CD14-positive monocyte (primary cell): Measurements from ENCODE around the gene TMEM178B. TPM values are rescaled to one million over a fixed set of nuclear protein-coding genes. Genes with fewer than 3 reads are reported as not detected.

Experiments used
- DNase-seq, 3 donors: peaks; one replicate each; pipeline ENCODE4 v3.0.0-alpha.2; 2011 to 2022
- H2AFZ ChIP-seq: 2 replicates; pipeline ENCODE4 v1.6.0; 2012; ENCODE audit warnings: mild to moderate bottlenecking, low read depth, low read length, inconsistent platforms; ENCODE audit not compliant: insufficient read depth, poor library complexity, severe bottlenecking
- H3K27ac ChIP-seq, 2 donors: 1 replicate in 1 of 2; 2 replicates in 1 of 2; pipeline ENCODE4 v1.5.1; 2012 to 2013; ENCODE audit warnings: low read length in 2 of 2, control low read depth in 1 of 2, inconsistent platforms in 1 of 2, low read depth in 1 of 2, mild to moderate bottlenecking in 1 of 2
- H3K27me3 ChIP-seq, 2 donors: one replicate each; pipeline versions ENCODE4 v1.6.0 to v1.6.1; 2011 to 2013; ENCODE audit warnings: low read length in 2 of 2; ENCODE audit not compliant: control insufficient read depth in 2 of 2, insufficient read depth in 2 of 2
- H3K36me3 ChIP-seq, 2 donors: replicated peaks in 1 of 2; 1 replicate in 1 of 2; 2 replicates in 1 of 2; pipeline versions ENCODE4 v1.5.1 to v1.6.1; 2012 to 2013; ENCODE audit warnings: low read length in 2 of 2, control low read depth in 1 of 2, inconsistent platforms in 1 of 2, mild to moderate bottlenecking in 1 of 2; ENCODE audit not compliant: insufficient read depth in 2 of 2, control insufficient read depth in 1 of 2
- H3K4me1 ChIP-seq, 2 donors: 1 replicate in 1 of 2; 2 replicates in 1 of 2; pipeline versions ENCODE4 v1.5.1 to v1.6.1; 2012 to 2013; ENCODE audit warnings: low read length in 2 of 2, control low read depth in 1 of 2, inconsistent platforms in 1 of 2, mild to moderate bottlenecking in 1 of 2, moderate library complexity in 1 of 2; ENCODE audit not compliant: insufficient read depth in 2 of 2, control insufficient read depth in 1 of 2
- H3K4me2 ChIP-seq: replicated peaks from 2 replicates; pipeline ENCODE3; 2012; ENCODE audit warnings: low read length, moderate library complexity, mild to moderate bottlenecking; ENCODE audit not compliant: poor library complexity, severe bottlenecking; ENCODE audit errors: extremely low read depth
- H3K4me3 ChIP-seq, 3 experiments: fragments of 200-600 bp in 1 of 3; sonication (generic) in 1 of 3; replicated peaks in 1 of 3; 1 replicate in 2 of 3; 2 replicates in 1 of 3; pipeline ENCODE4 v1.5.1; 2011 to 2013; ENCODE audit warnings: low read length in 3 of 3, mild to moderate bottlenecking in 3 of 3, control low read depth in 2 of 3, low read depth in 2 of 3, inconsistent platforms in 1 of 3, moderate library complexity in 1 of 3
- H3K79me2 ChIP-seq: 2 replicates; pipeline ENCODE4 v1.6.0; 2012; ENCODE audit warnings: mild to moderate bottlenecking, control low read depth, inconsistent platforms, low read length, moderate library complexity; ENCODE audit not compliant: insufficient read depth
- H3K9ac ChIP-seq: 2 replicates; pipeline ENCODE4 v1.6.0; 2017; ENCODE audit warnings: low read length, mild to moderate bottlenecking; ENCODE audit not compliant: insufficient read depth, poor library complexity, severe bottlenecking
- H3K9me3 ChIP-seq, 2 donors: replicated peaks in 1 of 2; 1 replicate in 1 of 2; 2 replicates in 1 of 2; pipeline versions ENCODE4 v1.5.1 to v1.6.1; 2012 to 2013; ENCODE audit warnings: low read length in 2 of 2, control low read depth in 1 of 2; ENCODE audit not compliant: control insufficient read depth in 1 of 2, insufficient read depth in 1 of 2
- H4K20me1 ChIP-seq: 2 replicates; pipeline ENCODE4 v1.6.0; 2012; ENCODE audit warnings: mild to moderate bottlenecking, low read length, control low read depth, moderate library complexity; ENCODE audit not compliant: insufficient read depth
- H3K27ac Mint-ChIP-seq, 7 donors: one replicate each; pipeline ENCODE4 v1.8.0; 2020; ENCODE audit warnings: mild to moderate bottlenecking in 7 of 7, mixed read lengths in 7 of 7, moderate library complexity in 6 of 7, inconsistent platforms in 2 of 7
- H3K27me3 Mint-ChIP-seq, 3 donors: one replicate each; pipeline ENCODE4 v1.8.0; 2021 to 2022; ENCODE audit warnings: low read depth in 3 of 3, mild to moderate bottlenecking in 3 of 3, mixed read lengths in 3 of 3, moderate library complexity in 3 of 3, inconsistent platforms in 1 of 3
- H3K36me3 Mint-ChIP-seq, 2 donors: one replicate each; pipeline ENCODE4 v1.8.0; 2020; ENCODE audit warnings: mixed read lengths in 2 of 2, inconsistent platforms in 1 of 2, mild to moderate bottlenecking in 1 of 2
- H3K4me1 Mint-ChIP-seq: one replicate; pipeline ENCODE4 v1.8.0; 2020; ENCODE audit warnings: mild to moderate bottlenecking, mixed read lengths
- H3K4me3 Mint-ChIP-seq, 2 donors: one replicate each; pipeline ENCODE4 v1.8.0; 2020; ENCODE audit warnings: mild to moderate bottlenecking in 2 of 2, mixed read lengths in 2 of 2, moderate library complexity in 1 of 2
- H3K9me3 Mint-ChIP-seq, 7 donors: one replicate each; pipeline ENCODE4 v1.8.0; 2020 to 2022; ENCODE audit warnings: mixed read lengths in 7 of 7, mild to moderate bottlenecking in 6 of 7, moderate library complexity in 6 of 7, inconsistent platforms in 2 of 7
- WGBS: methylation state at CpG from one replicate; pipeline ENCODE4 v1.1.5; 2013; ENCODE audit warnings: missing lambda C conversion rate; ENCODE audit not compliant: insufficient coverage; 5-methylcytosine and 5-hydroxymethylcytosine counted together
- intact Hi-C, 2 donors: fragments of 100-400 bp; cut with micrococcal nuclease; formaldehyde crosslinking; loops; one replicate each; pipeline versions ENCODE4 v1.15.0 to v1.15.1; 2023
- polyA plus RNA-seq, 3 donors: library from polyadenylated mRNA; depleted of rRNA in 1 of 3; unstranded in 2 of 3; stranded (reverse) in 1 of 3; fragments of 300-500 nt in 2 of 3; fragments of >200 nt in 1 of 3; fragmentation: Illumina TruSeq in 2 of 3; gene quantifications; 1 replicate in 2 of 3; 2 replicates in 1 of 3; pipeline ENCODE4 v1.2.3, GENCODE V29; 2012 to 2021
- TF ChIP-seq, protein P1 (sequence below): fragments of 200-600 bp; IDR thresholded peaks from one replicate; pipeline ENCODE4 v1.8.0; 2022; ENCODE audit warnings: antibody characterized with exemption, mild to moderate bottlenecking

TMEM178B gene
- polyA plus RNA-seq, 3 donors, result not detected

DNA sequence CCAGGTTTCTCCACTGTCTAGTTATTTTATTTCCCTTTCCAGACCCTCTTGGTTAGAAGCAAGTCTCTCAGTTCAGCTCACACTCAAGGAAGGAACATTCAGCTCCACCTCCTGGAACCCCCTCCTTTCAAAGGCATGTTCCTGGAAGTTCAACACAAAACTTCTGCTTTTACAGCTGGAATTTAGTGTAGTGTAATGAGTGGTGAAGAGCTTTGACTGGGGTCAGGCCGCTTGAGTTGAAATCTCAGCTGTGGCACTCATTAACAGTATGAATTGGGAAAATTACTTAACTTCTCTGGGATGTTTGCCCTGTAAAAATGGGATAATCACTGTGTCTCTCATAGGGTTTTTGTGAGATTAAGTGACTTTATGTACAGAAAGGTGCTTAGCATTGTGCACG lies 91.7 kb downstream of the TMEM178B start:
- Histone ChIP-seq H3K27me3 (peaks cover 0 to 2% of the 10 kb centered on the region in 2 donors), H3K9ac (no peak overlapping the region), H3K79me2 (no peaks in the 10 kb centered on the region), H3K36me3 (no peaks in the 10 kb centered on the region), H3K4me3 (no peak overlapping the region), H4K20me1 (no peaks in the 10 kb centered on the region), H3K4me1 (no peaks in the 10 kb centered on the region), H3K27ac (no peak overlapping the region), H3K9me3 (no peaks in the 10 kb centered on the region), H3K4me2 (no peak overlapping the region), H2AFZ (no peak overlapping the region)
- WGBS, result 33% methylated on average over 1 of the region's 2 CpGs
- no peaks in the 10 kb centered on the region for H3K36me3 Mint-ChIP-seq
- TF ChIP-seq, protein P1, sequence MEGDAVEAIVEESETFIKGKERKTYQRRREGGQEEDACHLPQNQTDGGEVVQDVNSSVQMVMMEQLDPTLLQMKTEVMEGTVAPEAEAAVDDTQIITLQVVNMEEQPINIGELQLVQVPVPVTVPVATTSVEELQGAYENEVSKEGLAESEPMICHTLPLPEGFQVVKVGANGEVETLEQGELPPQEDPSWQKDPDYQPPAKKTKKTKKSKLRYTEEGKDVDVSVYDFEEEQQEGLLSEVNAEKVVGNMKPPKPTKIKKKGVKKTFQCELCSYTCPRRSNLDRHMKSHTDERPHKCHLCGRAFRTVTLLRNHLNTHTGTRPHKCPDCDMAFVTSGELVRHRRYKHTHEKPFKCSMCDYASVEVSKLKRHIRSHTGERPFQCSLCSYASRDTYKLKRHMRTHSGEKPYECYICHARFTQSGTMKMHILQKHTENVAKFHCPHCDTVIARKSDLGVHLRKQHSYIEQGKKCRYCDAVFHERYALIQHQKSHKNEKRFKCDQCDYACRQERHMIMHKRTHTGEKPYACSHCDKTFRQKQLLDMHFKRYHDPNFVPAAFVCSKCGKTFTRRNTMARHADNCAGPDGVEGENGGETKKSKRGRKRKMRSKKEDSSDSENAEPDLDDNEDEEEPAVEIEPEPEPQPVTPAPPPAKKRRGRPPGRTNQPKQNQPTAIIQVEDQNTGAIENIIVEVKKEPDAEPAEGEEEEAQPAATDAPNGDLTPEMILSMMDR, result no peak
- DNase-seq, result no peak
- H3K27me3 Mint-ChIP-seq, result peaks cover 1 to 7% (median 4%) of the 10 kb centered on the region in 3 donors
- intact Hi-C loops, result no loop called here
- no peak overlapping the region for H3K4me3 Mint-ChIP-seq
- no peak overlapping the region for H3K27ac Mint-ChIP-seq
- peaks cover 0 to 3% (median 0%) of the 10 kb centered on the region in 7 donors for H3K9me3 Mint-ChIP-seq
- no peaks in the 10 kb centered on the region for H3K4me1 Mint-ChIP-seq

DNA sequence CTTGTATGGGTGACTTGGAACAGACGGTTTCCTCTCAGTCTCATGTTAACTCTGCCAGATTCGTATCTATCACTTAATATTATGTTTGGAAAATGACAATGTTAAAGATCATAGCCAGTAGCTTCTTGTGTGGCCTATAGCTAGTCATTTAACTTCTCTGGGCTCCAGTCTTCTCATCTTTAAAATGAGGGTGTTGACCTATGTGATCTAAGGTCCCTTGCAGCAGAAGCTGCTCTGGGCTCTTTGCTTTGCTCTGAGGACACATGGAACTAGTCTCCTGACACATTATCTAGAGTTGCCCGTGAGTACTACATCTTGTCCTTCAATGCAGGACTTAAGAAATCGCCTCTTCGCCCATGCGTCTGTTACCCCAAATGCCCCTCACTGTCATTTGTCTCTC lies 93.1 kb downstream of the TMEM178B start:
- H3K36me3 Mint-ChIP-seq, result no peaks in the 10 kb centered on the region
- no peaks in the 10 kb centered on the region for H3K4me1 ChIP-seq

More for the DNA sequence above, 93.1 kb downstream of the TMEM178B start:
- Histone ChIP-seq H3K9ac (no peak overlapping the region), H3K9me3 (no peaks in the 10 kb centered on the region), H3K27me3 (peaks cover 0 to 2% of the 10 kb centered on the region in 2 donors), H3K36me3 (no peaks in the 10 kb centered on the region), H2AFZ (no peak overlapping the region), H3K4me2 (no peak overlapping the region), H3K79me2 (no peaks in the 10 kb centered on the region), H3K4me3 (no peak overlapping the region), H4K20me1 (no peaks in the 10 kb centered on the region), H3K27ac (no peak overlapping the region)
- Mint-ChIP-seq H3K27ac (peak overlapping the region in 1 of 7 donors; percentile 6), H3K4me1 (no peaks in the 10 kb centered on the region), H3K9me3 (peaks cover 0 to 3% (median 2%) of the 10 kb centered on the region in 7 donors), H3K4me3 (no peak overlapping the region), H3K27me3 (peaks cover 0 to 8% (median 2%) of the 10 kb centered on the region in 3 donors)
- WGBS, result 90% methylated on average over 4 of the region's 6 CpGs
- TF ChIP-seq, protein P1, result no peak
- intact Hi-C loops, result no loop called here
- DNase-seq, result no peak
